ENCODE results near the gene NEO1.
A peak's percentile ranks its signal among the peaks of the same experiment; 100 is the strongest.

NEO1 gene

GRCh38 chr15:73051807-73052652 is at the start of gene NEO1:
TSS of gene NEO1 (plus strand) at chr15:73052463. CDS start at chr15:73052676, 213 bp downstream.
- peak; percentile 65 to 84 (median 78) for DNase-seq

GRCh38 chr15:73004462-73004861 is 47.8 kb upstream of the NEO1 start:
- no peak for DNase-seq

GRCh38 chr15:73005032-73005431 is 47.2 kb upstream of the NEO1 start:
- DNase-seq = no peak

GRCh38 chr15:73005446-73005845 is 46.8 kb upstream of the NEO1 start:
- DNase-seq = no peak

- DNase-seq = no peak
Observed at GRCh38 chr15:73006523-73006922, 45.7 kb upstream of the NEO1 start.

GRCh38 chr15:73009066-73010056 is 42.9 kb upstream of the NEO1 start:
- no peak for DNase-seq

GRCh38 chr15:73010154-73011152 is 41.8 kb upstream of the NEO1 start:
- no peak for DNase-seq

- DNase-seq = no peak
Observed at GRCh38 chr15:73014904-73015303, 37.4 kb upstream of the NEO1 start.

- no peak for DNase-seq
Observed at GRCh38 chr15:73015493-73015892, 36.8 kb upstream of the NEO1 start.

GRCh38 chr15:73017987-73018386 is 34.3 kb upstream of the NEO1 start:
- DNase-seq = no peak

GRCh38 chr15:73019154-73019553 is 33.1 kb upstream of the NEO1 start:
- DNase-seq = no peak

- DNase-seq = no peak
Observed at GRCh38 chr15:73019601-73020146, 32.6 kb upstream of the NEO1 start.

- DNase-seq = no peak
Observed at GRCh38 chr15:73021139-73021621, 31.1 kb upstream of the NEO1 start.

GRCh38 chr15:73022161-73022560 is 30.1 kb upstream of the NEO1 start:
- DNase-seq = no peak

- no peak for DNase-seq
Observed at GRCh38 chr15:73023071-73023470, 29.2 kb upstream of the NEO1 start.

GRCh38 chr15:73024168-73024567 is 28.1 kb upstream of the NEO1 start:
- no peak for DNase-seq

- no peak for DNase-seq
Observed at GRCh38 chr15:73026511-73027054, 25.7 kb upstream of the NEO1 start.

GRCh38 chr15:73028031-73028430 is 24.2 kb upstream of the NEO1 start:
- DNase-seq = no peak

GRCh38 chr15:73028831-73029451 is 23.3 kb upstream of the NEO1 start:
- no peak for DNase-seq

- no peak for DNase-seq
Observed at GRCh38 chr15:73030122-73030679, 22.1 kb upstream of the NEO1 start.

GRCh38 chr15:73031648-73032047 is 20.6 kb upstream of the NEO1 start:
- DNase-seq = no peak
